ENCODE data around the gene SMAD7. TPM values are rescaled to one million over a fixed set of nuclear protein-coding genes. Genes with fewer than 3 reads are reported as not detected.

Gene SMAD7
- total RNA-seq, 4 donors from 2014 or later: 41.2 to 76.0 (median 55.2) TPM

GRCh38 chr18:48957136-48957535, 6.4 kb upstream of the SMAD7 start:
- Histone ChIP-seq H3K27ac (peak overlapping the region; percentile 5 to 98 (median 78)), H3K4me3 (no peak overlapping the region), H3K36me3 (no peaks in the 10 kb centered on the region), H3K4me1 (peaks cover 10 to 47% (median 27%) of the 10 kb centered on the region in 3 donors), H3K9me3 (no peaks in the 10 kb centered on the region), H3K27me3 (no peaks in the 10 kb centered on the region)
- ATAC-seq: no peak
- TF ChIP-seq POLR2A (IDR thresholded peaks at IDR 0.05): no peak
- no peak for TF ChIP-seq EP300 (IDR thresholded peaks at IDR 0.05)
- TF ChIP-seq POLR2AphosphoS5 (IDR thresholded peaks at IDR 0.05): no peak
- no peak for TF ChIP-seq CTCF (IDR thresholded peaks at IDR 0.05)
- WGBS, 2 donors (ENCODE audit: low coverage in 1 of 2): 55 to 88% methylated on average over 2 to 3 of the region's 8 CpGs

GRCh38 chr18:48956356-48956755, 5.6 kb upstream of the SMAD7 start:
- Histone ChIP-seq H3K4me3 (no peak overlapping the region), H3K27me3 (no peaks in the 10 kb centered on the region), H3K36me3 (no peaks in the 10 kb centered on the region), H3K4me1 (peaks cover 10 to 47% (median 27%) of the 10 kb centered on the region in 3 donors), H3K27ac (peak overlapping the region; percentile 66 to 98 (median 78)), H3K9me3 (no peaks in the 10 kb centered on the region)
- 40 to 63% methylated on average over 1 of the region's 1 CpG for WGBS, 2 donors (ENCODE audit: low coverage in 1 of 2)
- peak; percentile 84 for TF ChIP-seq POLR2AphosphoS5 (IDR thresholded peaks at IDR 0.05)
- no peak for TF ChIP-seq EP300 (IDR thresholded peaks at IDR 0.05)
- peak; percentile 33 for ATAC-seq

GRCh38 chr18:48955830-48956261, 5.1 kb upstream of the SMAD7 start:
- ATAC-seq: peak; percentile 49
- no peak overlapping the region for H3K4me3 ChIP-seq
- 16 to 19% methylated on average over 2 to 7 of the region's 7 CpGs for WGBS, 2 donors (ENCODE audit: low coverage in 1 of 2)

GRCh38 chr18:48954886-48955819, 4.4 kb upstream of the SMAD7 start:
- no peak for ATAC-seq
- TF ChIP-seq CTCF (IDR thresholded peaks at IDR 0.05) (no peak), POLR2AphosphoS5 (IDR thresholded peaks at IDR 0.05) (no peak), EP300 (IDR thresholded peaks at IDR 0.05) (no peak), POLR2A (IDR thresholded peaks at IDR 0.05) (no peak)
- Histone ChIP-seq H3K27me3 (no peaks in the 10 kb centered on the region), H3K36me3 (no peaks in the 10 kb centered on the region), H3K27ac (peak overlapping the region; percentile 66 to 98 (median 78)), H3K4me3 (no peak overlapping the region), H3K4me1 (peaks cover 10 to 47% (median 27%) of the 10 kb centered on the region in 3 donors), H3K9me3 (no peaks in the 10 kb centered on the region)
- 55 to 75% methylated on average over 10 to 14 of the region's 14 CpGs for WGBS, 2 donors (ENCODE audit: low coverage in 1 of 2)

More at GRCh38 chr18:48955830-48956261, 5.1 kb upstream of the SMAD7 start:
- Histone ChIP-seq H3K9me3 (no peaks in the 10 kb centered on the region), H3K4me1 (peaks cover 10 to 47% (median 27%) of the 10 kb centered on the region in 3 donors), H3K36me3 (no peaks in the 10 kb centered on the region), H3K27me3 (no peaks in the 10 kb centered on the region), H3K27ac (peak overlapping the region; percentile 66 to 98 (median 78))
- TF ChIP-seq POLR2AphosphoS5 (IDR thresholded peaks at IDR 0.05) (peak; percentile 53), CTCF (IDR thresholded peaks at IDR 0.05) (peak in 1 of 4 experiments; percentile 14), POLR2A (IDR thresholded peaks at IDR 0.05) (no peak), EP300 (IDR thresholded peaks at IDR 0.05) (no peak)

GRCh38 chr18:48953104-48953706, 2.4 kb upstream of the SMAD7 start:
- ATAC-seq: no peak
- H3K27me3 ChIP-seq: no peaks in the 10 kb centered on the region

More at GRCh38 chr18:48953104-48953706, 2.4 kb upstream of the SMAD7 start:
- TF ChIP-seq CTCF (IDR thresholded peaks at IDR 0.05): no peak
- TF ChIP-seq POLR2A (IDR thresholded peaks at IDR 0.05): no peak
- TF ChIP-seq EP300 (IDR thresholded peaks at IDR 0.05): no peak
- no peak for TF ChIP-seq POLR2AphosphoS5 (IDR thresholded peaks at IDR 0.05)
- Histone ChIP-seq H3K9me3 (no peaks in the 10 kb centered on the region), H3K36me3 (no peaks in the 10 kb centered on the region), H3K4me1 (peaks cover 10 to 49% (median 27%) of the 10 kb centered on the region in 3 donors), H3K27ac (peak overlapping the region; percentile 93 to 98 (median 94)), H3K4me3 (peak overlapping the region; percentile 51 to 97)
- 0 to 55% methylated on average over 1 to 19 of the region's 19 CpGs for WGBS, 2 donors (ENCODE audit: low coverage in 1 of 2)
